ENCODE results near the gene KIF2C. TPM values are rescaled to one million over a fixed set of nuclear protein-coding genes. Genes with fewer than 3 reads are reported as not detected.

KIF2C gene
- total and polyA plus RNA-seq, 9 of the 15 experiments (the other 6 are each of a cell fraction or from before 2014, with no cell fraction given), result 84.9 to 226 (median 169) TPM

- TF ChIP-seq SNRNP70 (optimal IDR thresholded peaks at IDR 0.05; ENCODE audit: low read depth, low read length) (no peak), TEAD4 (IDR thresholded peaks at IDR 0.05; ENCODE audit: low read length) (peak; percentile 33; the same call in 1 of the 2 replicates), TEAD4 (CRISPR knock-in tag; IDR thresholded peaks at IDR 0.05; ENCODE audit: borderline replicate concordance) (no peak), ARID2 (IDR thresholded peaks at IDR 0.05) (no peak), DMBX1 (CRISPR knock-in tag; IDR thresholded peaks at IDR 0.05; ENCODE audit: borderline replicate concordance) (peak; percentile 57; the same call in 1 of the 2 replicates), GTF2F1 (IDR thresholded peaks at IDR 0.05; ENCODE audit: low read depth, low read length) (peak; percentile 78), CHD4 (IDR thresholded peaks at IDR 0.05; ENCODE audit: insufficient read depth, insufficient replicate concordance, low read depth, low read length, poor library complexity, severe bottlenecking) (no peak), HNRNPH1 (optimal IDR thresholded peaks at IDR 0.05; ENCODE audit: low read depth, low read length) (no peak), POLR2AphosphoS5 (IDR thresholded peaks at IDR 0.05; ENCODE audit: control insufficient read depth, insufficient read depth, low read depth, low read length) (peak; percentile 85), CBX8 (IDR thresholded peaks at IDR 0.05; ENCODE audit: borderline replicate concordance, extremely low read depth, low read depth, low read length, poor library complexity, severe bottlenecking) (no peak), ELF4 (CRISPR knock-in tag; IDR thresholded peaks at IDR 0.05) (0 out of 2 replicates have a peak, but pooled peaks have one; percentile 16), EP300 (IDR thresholded peaks at IDR 0.05; ENCODE audit: low read length) (no peak; the same call in 1 of the 2 replicates), ZNF174 (CRISPR knock-in tag; IDR thresholded peaks at IDR 0.05) (peak; percentile 73; the same call in 1 of the 2 replicates), SP2 (IDR thresholded peaks at IDR 0.05; ENCODE audit: extremely low read depth, low read depth, low read length, poor library complexity, severe bottlenecking) (no peak), HDAC8 (tag; IDR thresholded peaks at IDR 0.05) (peak; percentile 41; the same call in 1 of the 2 replicates), HDAC3 (IDR thresholded peaks at IDR 0.05; ENCODE audit: borderline replicate concordance, partially characterized antibody) (no peak), E2F4 (CRISPR knock-in tag; IDR thresholded peaks at IDR 0.05; ENCODE audit: low read depth) (no peak), EGR1 (conservative IDR thresholded peaks at IDR 0.05) (peak; percentile 68), RCOR1 (IDR thresholded peaks at IDR 0.05; ENCODE audit: borderline replicate concordance in 1 of 2, low read depth in 2 of 2, low read length in 2 of 2) (peak; percentile 10 to 69; a peak in 3 of 4 replicates), CEBPG (CRISPR knock-in tag; IDR thresholded peaks at IDR 0.05) (peak; percentile 91), CEBPG (tag; conservative IDR thresholded peaks at IDR 0.05 in 1 of 2, IDR thresholded peaks at IDR 0.05 in 1 of 2) (peak in 1 of 2 experiments; percentile 53; a peak in 1 of 4 replicates), RBBP5 (IDR thresholded peaks at IDR 0.05; ENCODE audit: borderline replicate concordance, insufficient read depth, low read length, poor library complexity, severe bottlenecking) (peak; percentile 43), E4F1 (CRISPR knock-in tag; IDR thresholded peaks at IDR 0.05; ENCODE audit: borderline replicate concordance) (no peak), HDAC2 (IDR thresholded peaks at IDR 0.05) (peak; percentile 98)
These were observed 60.3 kb downstream of the KIF2C start, which contains the start of gene PLK3 (continued) for GRCh38 chr1:44799770-44800584.

All from K562 (cell line).